ENCODE data around the gene RRAGA. TPM values are rescaled to one million over a fixed set of nuclear protein-coding genes. Genes with fewer than 3 reads are reported as not detected.
"Not testable (repeated sequence)": the region's sequence is repeated elsewhere in the genome, so short reads cannot be mapped to it uniquely, and the experiment has no call there.

The RRAGA gene
- total RNA-seq, 4 donors from 2014 or later: 20.6 to 35.3 (median 28.7) TPM

DNA sequence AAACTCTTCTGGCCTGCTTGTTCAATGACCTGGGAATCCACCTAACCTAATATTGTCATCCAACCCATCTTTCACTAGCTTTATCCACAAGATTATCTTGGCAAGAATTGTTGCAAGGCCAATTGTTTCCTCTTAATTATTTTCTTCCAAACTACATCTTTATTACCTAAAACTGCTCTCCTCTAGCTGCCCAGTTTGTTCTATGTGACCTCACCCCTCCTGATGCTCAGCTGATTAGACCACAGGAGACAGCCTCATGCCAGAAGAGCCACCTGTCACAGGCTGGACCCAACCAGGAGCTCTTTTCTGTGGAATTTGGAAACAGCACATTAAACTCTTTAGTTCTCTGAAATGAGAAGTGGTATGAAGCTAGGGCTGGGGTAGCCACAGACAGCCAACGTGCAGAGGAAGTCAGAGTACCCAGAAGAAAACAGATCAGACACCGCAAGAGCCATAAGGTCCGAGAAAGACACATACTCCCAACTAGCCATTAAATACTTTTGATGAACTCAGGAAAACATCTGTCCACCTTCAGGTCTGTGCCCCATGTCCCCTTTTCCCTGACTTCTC is 28.3 kb upstream of the RRAGA start:
- Histone ChIP-seq H3K4me3 (no peak overlapping the region), H3K9me3 (no peaks in the 10 kb centered on the region), H3K4me1 (no peaks in the 10 kb centered on the region), H3K27ac (no peak overlapping the region), H3K36me3 (no peaks in the 10 kb centered on the region), H3K27me3 (no peaks in the 10 kb centered on the region)
- no peak for TF ChIP-seq POLR2A (IDR thresholded peaks at IDR 0.05)
- TF ChIP-seq, protein P1, sequence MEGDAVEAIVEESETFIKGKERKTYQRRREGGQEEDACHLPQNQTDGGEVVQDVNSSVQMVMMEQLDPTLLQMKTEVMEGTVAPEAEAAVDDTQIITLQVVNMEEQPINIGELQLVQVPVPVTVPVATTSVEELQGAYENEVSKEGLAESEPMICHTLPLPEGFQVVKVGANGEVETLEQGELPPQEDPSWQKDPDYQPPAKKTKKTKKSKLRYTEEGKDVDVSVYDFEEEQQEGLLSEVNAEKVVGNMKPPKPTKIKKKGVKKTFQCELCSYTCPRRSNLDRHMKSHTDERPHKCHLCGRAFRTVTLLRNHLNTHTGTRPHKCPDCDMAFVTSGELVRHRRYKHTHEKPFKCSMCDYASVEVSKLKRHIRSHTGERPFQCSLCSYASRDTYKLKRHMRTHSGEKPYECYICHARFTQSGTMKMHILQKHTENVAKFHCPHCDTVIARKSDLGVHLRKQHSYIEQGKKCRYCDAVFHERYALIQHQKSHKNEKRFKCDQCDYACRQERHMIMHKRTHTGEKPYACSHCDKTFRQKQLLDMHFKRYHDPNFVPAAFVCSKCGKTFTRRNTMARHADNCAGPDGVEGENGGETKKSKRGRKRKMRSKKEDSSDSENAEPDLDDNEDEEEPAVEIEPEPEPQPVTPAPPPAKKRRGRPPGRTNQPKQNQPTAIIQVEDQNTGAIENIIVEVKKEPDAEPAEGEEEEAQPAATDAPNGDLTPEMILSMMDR (IDR thresholded peaks at IDR 0.05): no peak
- no peak for DNase-seq

DNA sequence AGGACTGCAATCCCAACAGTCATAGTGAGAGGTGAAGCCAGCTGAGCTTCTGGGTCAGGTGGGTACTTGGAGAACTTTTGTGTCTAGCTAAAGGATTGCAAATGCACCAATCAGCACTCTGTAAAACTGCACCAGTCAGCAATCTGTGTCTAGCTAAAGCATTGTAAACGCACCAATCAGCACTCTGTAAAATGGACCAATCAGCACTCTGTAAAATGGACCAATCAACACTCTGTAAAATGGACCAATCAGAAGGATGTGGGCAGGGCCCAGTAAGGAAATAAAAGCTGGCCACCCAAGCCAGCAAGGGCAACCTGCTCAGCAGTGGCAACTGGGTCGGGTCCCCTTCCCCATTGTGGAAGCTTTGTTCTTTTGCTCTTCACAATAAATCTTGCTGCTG is 27.6 kb upstream of the RRAGA start:
- not testable (repeated sequence) for DNase-seq, H3K27me3 ChIP-seq, H3K4me3 ChIP-seq, H3K36me3 ChIP-seq, H3K9me3 ChIP-seq, H3K4me1 ChIP-seq, H3K27ac ChIP-seq

DNA sequence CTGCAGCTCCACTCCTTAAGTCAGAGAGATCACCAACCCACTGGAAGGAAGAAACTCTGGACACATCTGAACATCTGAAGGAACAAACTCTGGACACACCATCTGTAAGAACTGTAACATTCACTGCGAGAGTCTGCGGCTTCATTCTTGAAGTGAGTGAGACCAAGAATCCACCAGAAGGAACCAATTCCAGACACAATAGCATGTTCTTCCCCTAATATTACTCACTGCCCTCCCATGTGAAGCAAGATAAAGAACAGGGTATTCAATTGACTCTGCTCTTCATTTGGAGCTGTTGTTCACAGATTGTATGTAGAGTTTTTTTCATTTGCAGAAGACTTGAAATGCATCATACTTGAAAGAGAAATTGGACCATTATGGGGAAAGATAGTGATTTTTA is 27.0 kb upstream of the RRAGA start:
- H3K9me3 ChIP-seq: no peaks in the 10 kb centered on the region
- H3K27ac ChIP-seq: no peak overlapping the region
- H3K27me3 ChIP-seq: no peaks in the 10 kb centered on the region
- no peaks in the 10 kb centered on the region for H3K4me1 ChIP-seq
- DNase-seq: no peak
- H3K36me3 ChIP-seq: no peaks in the 10 kb centered on the region
- no peak overlapping the region for H3K4me3 ChIP-seq
- TF ChIP-seq POLR2A (IDR thresholded peaks at IDR 0.05): no peak
- TF ChIP-seq, protein P1 (IDR thresholded peaks at IDR 0.05): no peak

DNA sequence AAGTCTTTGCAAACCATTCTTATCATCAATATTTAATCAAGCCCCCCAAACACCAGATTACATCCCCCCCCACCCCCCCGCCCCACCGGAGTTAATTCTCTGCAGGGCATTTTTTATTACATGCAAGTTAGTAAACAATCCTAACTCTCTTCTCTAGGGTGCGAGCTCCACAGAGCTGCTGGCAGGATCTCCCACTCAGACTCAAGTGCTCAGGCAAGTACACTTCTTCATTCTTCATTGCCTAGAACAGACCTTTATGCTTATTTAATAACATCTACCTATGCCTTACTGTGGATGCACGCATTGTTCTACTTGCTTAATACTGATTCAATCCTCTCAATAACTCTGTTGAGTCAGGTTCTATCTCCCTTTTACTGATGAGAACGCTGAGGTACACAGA is 26.1 kb upstream of the RRAGA start:
- DNase-seq: no peak
- Histone ChIP-seq H3K4me3 (no peak overlapping the region), H3K36me3 (no peaks in the 10 kb centered on the region), H3K4me1 (no peaks in the 10 kb centered on the region), H3K9me3 (no peaks in the 10 kb centered on the region), H3K27me3 (no peaks in the 10 kb centered on the region), H3K27ac (no peak overlapping the region)
- TF ChIP-seq POLR2A (IDR thresholded peaks at IDR 0.05): no peak
- TF ChIP-seq, protein P1 (IDR thresholded peaks at IDR 0.05): no peak

DNA sequence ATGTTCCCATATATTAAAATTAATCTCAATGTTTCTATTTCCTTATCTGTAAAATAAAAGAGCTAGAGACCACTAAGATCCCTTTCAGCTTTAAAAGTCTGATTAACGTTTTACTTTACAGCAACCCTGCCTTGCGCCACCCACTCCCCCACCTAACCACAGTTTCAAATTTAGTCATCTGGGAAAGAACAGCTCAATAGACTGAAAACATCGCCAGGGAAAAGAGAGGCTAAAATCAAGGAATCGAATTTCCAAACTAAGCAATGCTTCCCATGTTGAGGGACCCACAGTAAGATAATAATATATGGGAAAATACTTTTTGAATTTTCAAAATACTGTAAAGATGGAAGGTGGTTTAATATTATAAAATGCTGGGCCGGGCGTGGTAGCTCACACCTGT is 22.9 kb upstream of the RRAGA start:
- no peaks in the 10 kb centered on the region for H3K36me3 ChIP-seq
- no peak for TF ChIP-seq POLR2A (IDR thresholded peaks at IDR 0.05)
- TF ChIP-seq, protein P1 (IDR thresholded peaks at IDR 0.05): no peak
- H3K9me3 ChIP-seq: no peaks in the 10 kb centered on the region
- H3K27me3 ChIP-seq: no peaks in the 10 kb centered on the region
- H3K4me1 ChIP-seq: no peaks in the 10 kb centered on the region
- no peak overlapping the region for H3K27ac ChIP-seq
- no peak for DNase-seq
- H3K4me3 ChIP-seq: no peak overlapping the region

DNA sequence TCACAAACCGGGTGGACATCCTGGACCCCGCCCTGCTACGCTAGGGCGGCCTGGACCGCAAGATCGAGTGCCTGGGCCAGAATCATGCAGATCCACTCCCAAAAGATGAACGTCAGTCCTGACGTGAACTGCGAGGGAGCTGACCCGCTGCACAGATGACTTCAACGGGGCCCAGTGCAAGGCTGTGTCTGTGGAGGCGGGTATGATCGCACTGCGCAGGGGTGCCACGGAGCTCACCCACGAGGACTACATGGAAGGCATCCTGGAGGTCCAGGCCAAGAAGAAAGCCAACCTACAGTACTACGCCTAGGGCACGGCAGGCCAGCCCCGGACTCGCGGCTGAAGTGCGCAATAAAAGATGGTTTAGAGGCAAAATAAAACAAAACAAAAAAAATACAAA is 21.4 kb upstream of the RRAGA start:
- no peak for DNase-seq
- H3K9me3 ChIP-seq: no peaks in the 10 kb centered on the region
- H3K4me1 ChIP-seq: no peaks in the 10 kb centered on the region
- H3K36me3 ChIP-seq: no peaks in the 10 kb centered on the region
- no peaks in the 10 kb centered on the region for H3K27me3 ChIP-seq
- H3K4me3 ChIP-seq: no peak overlapping the region
- TF ChIP-seq POLR2A (IDR thresholded peaks at IDR 0.05): no peak
- TF ChIP-seq, protein P1 (IDR thresholded peaks at IDR 0.05): no peak
- no peak overlapping the region for H3K27ac ChIP-seq

All from Peyer's patch (tissue), 4 donors.